NOMO-1 (cell line): ENCODE data around the gene ICAM5.
"Not testable (repeated sequence)": the region's sequence is repeated elsewhere in the genome, so short reads cannot be mapped to it uniquely, and the experiment has no call there.

Experiments used
- DNase-seq, 2 experiments: peaks; one replicate each; lab custom pipeline; 2025; ENCODE audit not compliant: unreplicated experiment in 2 of 2; lab: John Stamatoyannopoulos, UW

Gene ICAM5

GRCh38 chr19:10336725-10337124, 47.0 kb downstream of the ICAM5 start:
- not testable (repeated sequence) for DNase-seq

GRCh38 chr19:10338940-10339339, 49.2 kb downstream of the ICAM5 start:
- no peak for DNase-seq

- peak; percentile 74 to 77 for DNase-seq
Measured at GRCh38 chr19:10339380-10339960, 49.7 kb downstream of the ICAM5 start, which contains the start of gene ICAM3. Gene ICAM3 (minus strand): TSS chr19:10339624. CDS start chr19:10339614, 10 bp downstream.

- no peak for DNase-seq
Measured at GRCh38 chr19:10339977-10340376, 50.2 kb downstream of the ICAM5 start.

GRCh38 chr19:10343495-10343894, 53.7 kb downstream of the ICAM5 start:
- no peak for DNase-seq

- DNase-seq = no peak
Measured at GRCh38 chr19:10344780-10345179, 55.0 kb downstream of the ICAM5 start.
